ENCODE results near the gene KHNYN.

GRCh38 chr14:24414077-24414476 is 15.7 kb upstream of the KHNYN start:
- no peak for TF ChIP-seq MAX (IDR thresholded peaks at IDR 0.05)
- TF ChIP-seq YY1 (IDR thresholded peaks at IDR 0.05; ENCODE audit: low read depth), result no peak
- no peak for TF ChIP-seq ZBTB7A (IDR thresholded peaks at IDR 0.05; ENCODE audit: low read depth)
- TF ChIP-seq EGR1 (IDR thresholded peaks at IDR 0.05), result no peak

Data from Ishikawa (cell line).